ENCODE measurements around the gene KICS2. TPM values are rescaled to one million over a fixed set of nuclear protein-coding genes. Genes with fewer than 3 reads are reported as not detected.
"Not testable (repeated sequence)": the region's sequence is repeated elsewhere in the genome, so short reads cannot be mapped to it uniquely, and the experiment has no call there.

KICS2 gene
- polyA plus RNA-seq, 1 donor from 2014 or later, result 0.83 TPM

DNA sequence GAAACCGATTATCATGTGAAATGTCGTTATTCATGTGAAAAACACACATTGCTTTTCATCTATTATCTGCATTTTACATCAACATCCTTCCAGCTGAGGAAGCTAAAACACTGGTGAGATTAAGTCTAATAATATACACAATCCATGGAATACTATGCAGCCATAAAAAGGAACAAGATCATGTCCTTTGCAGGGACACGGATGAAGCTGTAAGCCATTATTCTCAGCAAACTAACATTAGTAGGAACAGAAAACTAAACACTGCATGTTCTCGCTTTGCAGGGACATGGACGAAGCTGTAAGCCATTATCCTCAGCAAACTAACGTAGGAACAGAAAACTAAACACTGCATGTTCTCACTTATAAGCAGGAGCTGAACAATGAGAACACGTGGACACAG, 18.3 kb downstream of the KICS2 start:
- Histone ChIP-seq H3K36me3 (ENCODE audit: insufficient read depth, low read length) (no peaks in the 10 kb centered on the region), H3K9me2 (ENCODE audit: insufficient read depth, low read length) (no peaks in the 10 kb centered on the region), H3K9ac (ENCODE audit: low read length) (no peak overlapping the region), H3K9me3 (ENCODE audit: low read length) (no peaks in the 10 kb centered on the region), H3F3A (ENCODE audit: insufficient read depth, low read length, poor library complexity, severe bottlenecking) (no peaks in the 10 kb centered on the region), H3K4me3 (ENCODE audit: low read length) (no peak overlapping the region), H4K20me1 (ENCODE audit: insufficient read depth) (no peaks in the 10 kb centered on the region), H3K4me2 (ENCODE audit: low read length) (no peak overlapping the region), H3K79me2 (replicated peaks; ENCODE audit: insufficient read depth, low read length) (no peaks in the 10 kb centered on the region), H3K27me3 (ENCODE audit: insufficient read depth, low read depth, low read length) (no peaks in the 10 kb centered on the region), H2AFZ (ENCODE audit: low read depth, low read length) (no peak overlapping the region), H3K27ac (ENCODE audit: low read length) (no peak overlapping the region)
- TF ChIP-seq EZH2 (IDR thresholded peaks at IDR 0.05; ENCODE audit: borderline replicate concordance, insufficient read depth, low read length, poor library complexity, severe bottlenecking) (no peak), POLR2AphosphoS5 (IDR thresholded peaks at IDR 0.05) (no peak), EP300 (conservative IDR thresholded peaks at IDR 0.05; ENCODE audit: poor library complexity, severe bottlenecking) (no peak), TAF1 (IDR thresholded peaks at IDR 0.05; ENCODE audit: low read depth) (no peak), MXI1 (conservative IDR thresholded peaks at IDR 0.05; ENCODE audit: poor library complexity, severe bottlenecking) (no peak), SMC3 (conservative IDR thresholded peaks at IDR 0.05; ENCODE audit: poor library complexity) (no peak), RAD21 (conservative IDR thresholded peaks at IDR 0.05) (no peak)
- TF ChIP-seq, protein P1, sequence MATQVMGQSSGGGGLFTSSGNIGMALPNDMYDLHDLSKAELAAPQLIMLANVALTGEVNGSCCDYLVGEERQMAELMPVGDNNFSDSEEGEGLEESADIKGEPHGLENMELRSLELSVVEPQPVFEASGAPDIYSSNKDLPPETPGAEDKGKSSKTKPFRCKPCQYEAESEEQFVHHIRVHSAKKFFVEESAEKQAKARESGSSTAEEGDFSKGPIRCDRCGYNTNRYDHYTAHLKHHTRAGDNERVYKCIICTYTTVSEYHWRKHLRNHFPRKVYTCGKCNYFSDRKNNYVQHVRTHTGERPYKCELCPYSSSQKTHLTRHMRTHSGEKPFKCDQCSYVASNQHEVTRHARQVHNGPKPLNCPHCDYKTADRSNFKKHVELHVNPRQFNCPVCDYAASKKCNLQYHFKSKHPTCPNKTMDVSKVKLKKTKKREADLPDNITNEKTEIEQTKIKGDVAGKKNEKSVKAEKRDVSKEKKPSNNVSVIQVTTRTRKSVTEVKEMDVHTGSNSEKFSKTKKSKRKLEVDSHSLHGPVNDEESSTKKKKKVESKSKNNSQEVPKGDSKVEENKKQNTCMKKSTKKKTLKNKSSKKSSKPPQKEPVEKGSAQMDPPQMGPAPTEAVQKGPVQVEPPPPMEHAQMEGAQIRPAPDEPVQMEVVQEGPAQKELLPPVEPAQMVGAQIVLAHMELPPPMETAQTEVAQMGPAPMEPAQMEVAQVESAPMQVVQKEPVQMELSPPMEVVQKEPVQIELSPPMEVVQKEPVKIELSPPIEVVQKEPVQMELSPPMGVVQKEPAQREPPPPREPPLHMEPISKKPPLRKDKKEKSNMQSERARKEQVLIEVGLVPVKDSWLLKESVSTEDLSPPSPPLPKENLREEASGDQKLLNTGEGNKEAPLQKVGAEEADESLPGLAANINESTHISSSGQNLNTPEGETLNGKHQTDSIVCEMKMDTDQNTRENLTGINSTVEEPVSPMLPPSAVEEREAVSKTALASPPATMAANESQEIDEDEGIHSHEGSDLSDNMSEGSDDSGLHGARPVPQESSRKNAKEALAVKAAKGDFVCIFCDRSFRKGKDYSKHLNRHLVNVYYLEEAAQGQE (IDR thresholded peaks at IDR 0.05; ENCODE audit: borderline replicate concordance), result no peak
- TF ChIP-seq, protein P2, sequence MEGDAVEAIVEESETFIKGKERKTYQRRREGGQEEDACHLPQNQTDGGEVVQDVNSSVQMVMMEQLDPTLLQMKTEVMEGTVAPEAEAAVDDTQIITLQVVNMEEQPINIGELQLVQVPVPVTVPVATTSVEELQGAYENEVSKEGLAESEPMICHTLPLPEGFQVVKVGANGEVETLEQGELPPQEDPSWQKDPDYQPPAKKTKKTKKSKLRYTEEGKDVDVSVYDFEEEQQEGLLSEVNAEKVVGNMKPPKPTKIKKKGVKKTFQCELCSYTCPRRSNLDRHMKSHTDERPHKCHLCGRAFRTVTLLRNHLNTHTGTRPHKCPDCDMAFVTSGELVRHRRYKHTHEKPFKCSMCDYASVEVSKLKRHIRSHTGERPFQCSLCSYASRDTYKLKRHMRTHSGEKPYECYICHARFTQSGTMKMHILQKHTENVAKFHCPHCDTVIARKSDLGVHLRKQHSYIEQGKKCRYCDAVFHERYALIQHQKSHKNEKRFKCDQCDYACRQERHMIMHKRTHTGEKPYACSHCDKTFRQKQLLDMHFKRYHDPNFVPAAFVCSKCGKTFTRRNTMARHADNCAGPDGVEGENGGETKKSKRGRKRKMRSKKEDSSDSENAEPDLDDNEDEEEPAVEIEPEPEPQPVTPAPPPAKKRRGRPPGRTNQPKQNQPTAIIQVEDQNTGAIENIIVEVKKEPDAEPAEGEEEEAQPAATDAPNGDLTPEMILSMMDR (IDR thresholded peaks at IDR 0.05; ENCODE audit: poor library complexity, severe bottlenecking), result no peak

DNA sequence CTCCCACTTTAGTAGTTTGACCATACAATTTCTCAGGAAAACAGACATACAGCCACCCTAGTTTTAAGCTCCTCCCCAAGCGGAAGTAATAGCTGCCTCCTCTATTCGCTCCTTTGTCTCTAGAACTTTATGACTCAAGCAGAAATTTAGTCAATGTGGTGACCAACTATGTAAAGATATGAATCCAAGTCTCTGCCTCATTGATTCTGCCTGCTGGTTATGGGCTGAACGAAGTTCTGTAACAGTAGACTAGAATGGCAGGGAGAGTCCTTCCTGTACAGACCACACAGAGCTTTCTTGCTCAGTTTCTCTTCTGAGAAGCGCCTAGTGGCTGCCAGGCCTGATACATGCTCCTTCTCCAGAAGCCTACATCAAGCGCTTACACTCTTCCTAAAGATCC, 19.1 kb downstream of the KICS2 start:
- H3K27ac ChIP-seq (ENCODE audit: low read length), result no peak overlapping the region
- H2AFZ ChIP-seq (ENCODE audit: low read depth, low read length), result no peak overlapping the region
- no peaks in the 10 kb centered on the region for H3F3A ChIP-seq (ENCODE audit: insufficient read depth, low read length, poor library complexity, severe bottlenecking)
- H3K9me3 ChIP-seq (ENCODE audit: low read length), result no peaks in the 10 kb centered on the region
- no peaks in the 10 kb centered on the region for H3K36me3 ChIP-seq (ENCODE audit: insufficient read depth, low read length)
- no peaks in the 10 kb centered on the region for H3K9me2 ChIP-seq (ENCODE audit: insufficient read depth, low read length)
- H3K27me3 ChIP-seq (ENCODE audit: insufficient read depth, low read depth, low read length), result no peaks in the 10 kb centered on the region
- no peak overlapping the region for H3K9ac ChIP-seq (ENCODE audit: low read length)
- H3K4me2 ChIP-seq (ENCODE audit: low read length), result no peak overlapping the region
- H3K4me3 ChIP-seq (ENCODE audit: low read length), result no peak overlapping the region
- TF ChIP-seq EZH2 (IDR thresholded peaks at IDR 0.05; ENCODE audit: borderline replicate concordance, insufficient read depth, low read length, poor library complexity, severe bottlenecking) (no peak), POLR2AphosphoS5 (IDR thresholded peaks at IDR 0.05) (no peak), TAF1 (IDR thresholded peaks at IDR 0.05; ENCODE audit: low read depth) (no peak), MXI1 (conservative IDR thresholded peaks at IDR 0.05; ENCODE audit: poor library complexity, severe bottlenecking) (no peak), EP300 (conservative IDR thresholded peaks at IDR 0.05; ENCODE audit: poor library complexity, severe bottlenecking) (no peak), SMC3 (conservative IDR thresholded peaks at IDR 0.05; ENCODE audit: poor library complexity) (no peak)
- TF ChIP-seq, protein P1 (IDR thresholded peaks at IDR 0.05; ENCODE audit: borderline replicate concordance), result no peak
- no peaks in the 10 kb centered on the region for H4K20me1 ChIP-seq (ENCODE audit: insufficient read depth)
- H3K79me2 ChIP-seq (replicated peaks; ENCODE audit: insufficient read depth, low read length), result no peaks in the 10 kb centered on the region

DNA sequence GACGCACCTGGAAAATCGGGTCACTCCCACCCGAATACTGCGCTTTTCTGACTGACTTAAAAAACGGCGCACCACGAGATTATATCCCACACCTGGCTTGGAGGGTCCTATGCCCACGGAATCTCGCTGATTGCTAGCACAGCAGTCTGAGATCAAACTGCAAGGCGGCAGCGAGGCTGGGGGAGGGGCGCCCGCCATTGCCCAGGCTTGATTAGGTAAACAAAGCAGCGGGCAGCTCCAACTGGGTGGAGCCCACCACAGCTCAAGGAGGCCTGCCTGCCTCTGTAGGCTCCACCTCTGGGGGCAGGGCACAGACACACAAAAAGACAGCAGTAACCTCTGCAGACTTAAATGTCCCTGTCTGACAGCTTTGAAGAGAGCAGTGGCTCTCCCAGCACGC, 26.3 kb downstream of the KICS2 start:
- not testable (repeated sequence) for H2AFZ ChIP-seq (ENCODE audit: low read depth, low read length); H3K79me2 ChIP-seq (replicated peaks; ENCODE audit: insufficient read depth, low read length); H3K9me2 ChIP-seq (ENCODE audit: insufficient read depth, low read length); H3F3A ChIP-seq (ENCODE audit: insufficient read depth, low read length, poor library complexity, severe bottlenecking); H3K36me3 ChIP-seq (ENCODE audit: insufficient read depth, low read length); H3K27ac ChIP-seq (ENCODE audit: low read length); H4K20me1 ChIP-seq (ENCODE audit: insufficient read depth); H3K4me2 ChIP-seq (ENCODE audit: low read length); H3K27me3 ChIP-seq (ENCODE audit: insufficient read depth, low read depth, low read length); H3K9me3 ChIP-seq (ENCODE audit: low read length); H3K4me3 ChIP-seq (ENCODE audit: low read length); H3K9ac ChIP-seq (ENCODE audit: low read length)
